Mucosa of descending colon (tissue), 3 donors: ENCODE data around the gene OR8G5. TPM values are rescaled to one million over a fixed set of nuclear protein-coding genes. Genes with fewer than 3 reads are reported as not detected.

Experiments used
- ATAC-seq: fragments of 200-7000 bp; cut with Tn5 transposase; one replicate; pipeline ENCODE4 v1.9.1; 2020; ENCODE audit warnings: mild to moderate bottlenecking, moderate library complexity
- DNase-seq, 3 donors: peaks; one replicate each; pipeline ENCODE4 v3.0.0-alpha.2; 2020
- H3K36me3 ChIP-seq: fragments of 200-600 bp; one replicate; pipeline ENCODE4 v1.8.0; 2021; ENCODE audit warnings: low read depth, mild to moderate bottlenecking
- H3K4me1 ChIP-seq: fragments of 200-600 bp; one replicate; pipeline ENCODE4 v1.8.0; 2021; ENCODE audit warnings: low read depth, mild to moderate bottlenecking
- H3K4me3 ChIP-seq: fragments of 200-600 bp; one replicate; pipeline ENCODE4 v1.8.0; 2021; ENCODE audit warnings: mild to moderate bottlenecking
- H3K9me3 ChIP-seq: fragments of 200-600 bp; one replicate; pipeline ENCODE4 v1.8.0; 2021; ENCODE audit warnings: mild to moderate bottlenecking
- intact Hi-C, 2 donors: fragments of 100-400 bp; cut with DNase I in 1 of 2; cut with micrococcal nuclease in 1 of 2; formaldehyde crosslinking; loops; one replicate each; pipeline versions ENCODE4 v1.11.0 to v1.11.1; 2022; cut with DNase I, micrococcal nuclease
- total RNA-seq, 3 donors: library from RNA; stranded (reverse); fragmentation: NEBNext Ultra II Directional in 2 of 3; extraction: Animal tissue kit (Norgen Biotek cat#: 25700) in 2 of 3; gene quantifications; one replicate each; pipeline versions ENCODE4 v1.2.1 to v1.2.4, GENCODE V29; 2021 to 2023
- TF ChIP-seq, protein P1 (sequence below): fragments of 200-600 bp; IDR thresholded peaks from one replicate; pipeline ENCODE4 v1.8.0; 2022; ENCODE audit warnings: antibody characterized with exemption, mild to moderate bottlenecking
- donor health status: DM: no; HTN: no; CAD: no; lungs with moderate emphysema.
- donor health status: DM: no; HTN: no; CAD: no.
- donor health status: DM: no; HTN: yes; CAD: no.

OR8G5 gene
- total RNA-seq, 3 donors from 2014 or later, result not detected

DNA sequence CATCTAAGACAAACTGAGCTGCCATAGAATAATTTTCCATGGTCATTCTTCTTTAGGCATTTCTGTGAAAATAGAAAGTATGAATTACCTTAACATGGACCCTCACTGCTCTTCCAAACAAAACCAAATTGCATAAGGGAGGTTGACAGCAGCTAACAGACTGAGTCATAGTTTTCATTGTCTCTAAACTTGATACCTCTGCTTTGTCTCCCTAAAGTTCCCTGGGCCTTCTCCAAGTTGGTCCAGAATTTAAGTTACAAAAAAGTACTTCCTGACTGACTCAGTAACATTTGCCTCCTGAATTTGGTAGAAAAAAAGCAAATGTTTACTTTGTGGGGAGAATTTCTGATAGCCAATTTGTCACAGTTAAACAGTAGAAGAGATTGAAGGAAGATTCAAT, 54.5 kb downstream of the OR8G5 start:
- no peaks in the 10 kb centered on the region for H3K36me3 ChIP-seq
- ATAC-seq, result no peak
- DNase-seq, result no peak
- no peaks in the 10 kb centered on the region for H3K4me1 ChIP-seq
- TF ChIP-seq, protein P1, sequence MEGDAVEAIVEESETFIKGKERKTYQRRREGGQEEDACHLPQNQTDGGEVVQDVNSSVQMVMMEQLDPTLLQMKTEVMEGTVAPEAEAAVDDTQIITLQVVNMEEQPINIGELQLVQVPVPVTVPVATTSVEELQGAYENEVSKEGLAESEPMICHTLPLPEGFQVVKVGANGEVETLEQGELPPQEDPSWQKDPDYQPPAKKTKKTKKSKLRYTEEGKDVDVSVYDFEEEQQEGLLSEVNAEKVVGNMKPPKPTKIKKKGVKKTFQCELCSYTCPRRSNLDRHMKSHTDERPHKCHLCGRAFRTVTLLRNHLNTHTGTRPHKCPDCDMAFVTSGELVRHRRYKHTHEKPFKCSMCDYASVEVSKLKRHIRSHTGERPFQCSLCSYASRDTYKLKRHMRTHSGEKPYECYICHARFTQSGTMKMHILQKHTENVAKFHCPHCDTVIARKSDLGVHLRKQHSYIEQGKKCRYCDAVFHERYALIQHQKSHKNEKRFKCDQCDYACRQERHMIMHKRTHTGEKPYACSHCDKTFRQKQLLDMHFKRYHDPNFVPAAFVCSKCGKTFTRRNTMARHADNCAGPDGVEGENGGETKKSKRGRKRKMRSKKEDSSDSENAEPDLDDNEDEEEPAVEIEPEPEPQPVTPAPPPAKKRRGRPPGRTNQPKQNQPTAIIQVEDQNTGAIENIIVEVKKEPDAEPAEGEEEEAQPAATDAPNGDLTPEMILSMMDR, result no peak
- intact Hi-C loops, result no loop called here
- H3K4me3 ChIP-seq, result no peak overlapping the region
- no peaks in the 10 kb centered on the region for H3K9me3 ChIP-seq

GRCh38 chr11:124311269-124311668, 55.1 kb downstream of the OR8G5 start:
- Histone ChIP-seq H3K4me3 (no peak overlapping the region), H3K36me3 (no peaks in the 10 kb centered on the region), H3K9me3 (no peaks in the 10 kb centered on the region), H3K4me1 (no peaks in the 10 kb centered on the region)
- DNase-seq, result no peak
- intact Hi-C loops, result no loop called here
- ATAC-seq, result no peak
- TF ChIP-seq, protein P1, result no peak

DNA sequence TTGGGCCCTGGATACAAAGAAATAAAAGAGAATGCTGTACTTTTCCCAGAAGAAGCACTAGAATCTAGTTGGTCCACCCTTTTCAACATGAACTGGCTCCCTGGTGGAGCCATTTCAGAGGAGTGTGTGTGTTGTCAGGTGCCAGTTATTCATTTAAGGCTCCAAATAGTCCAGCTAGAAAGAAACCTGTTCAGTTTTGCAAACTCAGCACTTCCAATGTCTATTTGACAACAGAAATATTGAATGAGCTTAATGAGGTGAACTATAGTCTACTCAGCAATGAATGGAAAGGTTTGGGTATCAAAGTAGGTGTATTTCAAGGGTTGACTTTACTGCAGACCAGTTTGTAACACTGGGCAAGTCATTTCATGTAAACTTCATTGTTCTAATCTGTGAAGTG, 55.5 kb downstream of the OR8G5 start:
- no peaks in the 10 kb centered on the region for H3K9me3 ChIP-seq
- ATAC-seq (no peak), DNase-seq (no peak)
- no peak overlapping the region for H3K4me3 ChIP-seq
- no peaks in the 10 kb centered on the region for H3K36me3 ChIP-seq
- H3K4me1 ChIP-seq, result no peaks in the 10 kb centered on the region
- TF ChIP-seq, protein P1, result no peak
- intact Hi-C loops, result no loop called here

GRCh38 chr11:124313131-124313530, 57.0 kb downstream of the OR8G5 start:
- intact Hi-C loops, result no loop called here
- H3K4me3 ChIP-seq, result no peak overlapping the region
- ATAC-seq, result no peak
- no peaks in the 10 kb centered on the region for H3K4me1 ChIP-seq
- no peaks in the 10 kb centered on the region for H3K36me3 ChIP-seq
- H3K9me3 ChIP-seq, result no peaks in the 10 kb centered on the region
- TF ChIP-seq, protein P1, result no peak
- DNase-seq, result no peak

DNA sequence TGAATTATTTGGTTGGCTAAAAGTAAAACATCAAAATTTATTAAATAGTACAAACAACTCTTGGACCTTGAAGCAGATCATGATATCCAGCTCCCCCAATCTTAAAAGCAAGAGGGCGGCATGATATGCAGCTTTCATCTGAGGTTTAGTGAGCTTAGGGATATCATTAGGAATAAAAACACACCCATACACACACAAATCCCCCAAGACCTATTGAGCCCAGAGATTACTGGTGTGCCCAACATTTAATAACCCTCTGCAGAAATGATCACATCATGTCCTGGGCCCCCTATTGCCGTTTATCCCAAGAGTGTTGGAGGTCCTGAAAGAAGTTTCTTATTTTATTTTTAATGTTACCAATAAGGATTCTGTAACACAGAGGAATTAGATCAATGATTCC, 57.7 kb downstream of the OR8G5 start, which contains the start of gene OR8D1:
TSS of gene OR8D1 (minus strand) at position 101 of the 400 bp plus-strand sequence. CDS start 3,183 bp downstream, outside the sequence.
- no peaks in the 10 kb centered on the region for H3K9me3 ChIP-seq
- DNase-seq (no peak), ATAC-seq (no peak)
- intact Hi-C loops, result no loop called here
- H3K4me1 ChIP-seq, result no peaks in the 10 kb centered on the region
- H3K4me3 ChIP-seq, result no peak within 1 kb of the TSS
- no peaks in the 10 kb centered on the region for H3K36me3 ChIP-seq
- TF ChIP-seq, protein P1, result no peak

DNA sequence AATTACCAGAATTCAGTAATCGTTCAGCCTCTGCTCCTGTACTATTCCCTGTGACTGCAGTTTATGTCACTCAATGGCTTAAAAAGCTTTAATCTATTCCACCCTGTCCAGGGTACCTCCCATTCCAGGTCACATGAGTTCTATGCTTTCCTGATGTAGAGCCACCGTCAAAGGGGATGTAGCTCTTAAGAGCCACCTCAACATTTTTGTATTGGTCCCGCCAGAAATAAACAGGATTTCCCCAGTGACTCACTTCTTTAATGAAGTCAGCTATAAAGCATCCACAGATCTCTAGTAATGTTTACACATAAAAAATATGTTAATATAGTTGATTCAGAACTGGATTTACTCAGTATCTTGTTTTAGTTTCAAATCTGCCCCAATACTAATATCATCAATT, 58.9 kb downstream of the OR8G5 start:
- intact Hi-C loops, result no loop called here
- ATAC-seq, result no peak
- TF ChIP-seq, protein P1, result no peak
- no peak overlapping the region for H3K4me3 ChIP-seq
- no peaks in the 10 kb centered on the region for H3K36me3 ChIP-seq
- DNase-seq, result no peak
- H3K4me1 ChIP-seq, result no peaks in the 10 kb centered on the region
- H3K9me3 ChIP-seq, result no peaks in the 10 kb centered on the region
